ENCODE results near the gene JPT2. TPM values are rescaled to one million over a fixed set of nuclear protein-coding genes. Genes with fewer than 3 reads are reported as not detected.

Gene JPT2
- total and polyA plus RNA-seq, 3 experiments from 2014 or later, result 12.5 to 106 (median 106) TPM

DNA sequence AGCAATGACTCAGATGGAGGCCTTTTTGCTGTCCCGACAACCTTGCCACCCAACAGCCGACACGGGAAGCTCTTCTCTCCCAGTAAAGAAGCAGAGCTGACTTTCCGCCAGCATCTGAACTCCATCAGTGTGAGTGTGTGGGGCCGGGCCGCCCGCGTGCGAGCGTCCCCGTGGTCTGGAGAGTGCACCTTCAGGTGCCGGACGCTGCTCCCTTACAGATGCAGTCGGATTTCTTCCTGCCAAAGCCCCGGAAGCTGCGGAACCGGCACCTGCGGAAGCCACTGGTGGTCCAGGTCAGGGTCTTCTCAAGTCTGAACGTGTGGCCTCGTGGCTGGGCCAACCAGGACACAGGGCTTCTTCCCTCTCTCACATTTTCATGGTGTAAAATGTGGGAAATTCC, 15.5 kb upstream of the JPT2 start:
- H3K9me3 Mint-ChIP-seq, result no peaks in the 10 kb centered on the region
- no peaks in the 10 kb centered on the region for H3K27me3 Mint-ChIP-seq
- H3K4me1 Mint-ChIP-seq, result no peaks in the 10 kb centered on the region
- CTCF ChIA-PET, result no interaction called here
- Histone ChIP-seq H3K27ac (ENCODE audit: low read depth, low read length) (no peak overlapping the region), H3K27me3 (ENCODE audit: insufficient read depth, low read length, poor library complexity, severe bottlenecking) (no peaks in the 10 kb centered on the region), H3K36me3 (ENCODE audit: insufficient read depth, low read length) (peaks cover 34% of the 10 kb centered on the region), H3K9me3 (ENCODE audit: low read length) (no peaks in the 10 kb centered on the region), H3K4me3 (ENCODE audit: low read length) (no peak overlapping the region), H3K4me1 (ENCODE audit: insufficient read depth, low read length) (no peaks in the 10 kb centered on the region)
- no peak for DNase-seq
- H3K27ac Mint-ChIP-seq, result no peak overlapping the region
- no peak overlapping the region for H3K4me3 Mint-ChIP-seq
- peaks cover 0 to 84% (median 18%) of the 10 kb centered on the region in 3 donors for H3K36me3 Mint-ChIP-seq
- POLR2A ChIA-PET, result no interaction called here

DNA sequence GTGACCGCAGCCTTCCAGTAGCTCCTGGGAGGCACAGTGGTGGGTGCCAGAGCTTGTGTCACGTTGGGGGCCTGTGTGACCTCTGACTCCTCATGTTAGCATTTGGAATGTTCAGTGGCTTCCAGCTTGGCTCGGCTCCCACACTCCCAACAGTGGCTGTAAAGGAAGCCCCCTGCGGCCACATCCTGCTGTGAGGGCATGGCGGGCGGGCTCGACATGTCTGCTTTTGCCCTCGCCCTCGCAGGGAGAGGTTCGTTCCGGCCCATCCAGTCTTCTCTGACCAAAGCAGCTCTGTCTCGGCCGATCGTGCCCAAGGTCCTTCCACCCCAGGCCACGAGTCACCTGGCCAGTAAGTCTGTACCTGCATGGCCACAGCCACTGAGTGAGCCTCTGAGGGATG, 12.2 kb upstream of the JPT2 start:
- ChIA-PET CTCF (no interaction called here), POLR2A (no interaction called here)
- Mint-ChIP-seq H3K27me3 (no peaks in the 10 kb centered on the region), H3K9me3 (no peaks in the 10 kb centered on the region), H3K4me3 (peak overlapping the region in 1 of 7 donors; percentile 9), H3K27ac (peak overlapping the region in 1 of 8 donors; percentile 75), H3K36me3 (peaks cover 0 to 90% (median 21%) of the 10 kb centered on the region in 3 donors), H3K4me1 (no peaks in the 10 kb centered on the region)
- Histone ChIP-seq H3K36me3 (ENCODE audit: insufficient read depth, low read length) (peaks cover 47% of the 10 kb centered on the region), H3K9me3 (ENCODE audit: low read length) (no peaks in the 10 kb centered on the region), H3K27me3 (ENCODE audit: insufficient read depth, low read length, poor library complexity, severe bottlenecking) (no peaks in the 10 kb centered on the region), H3K4me1 (ENCODE audit: insufficient read depth, low read length) (no peaks in the 10 kb centered on the region), H3K27ac (ENCODE audit: low read depth, low read length) (no peak overlapping the region), H3K4me3 (ENCODE audit: low read length) (no peak overlapping the region)
- no peak for DNase-seq

DNA sequence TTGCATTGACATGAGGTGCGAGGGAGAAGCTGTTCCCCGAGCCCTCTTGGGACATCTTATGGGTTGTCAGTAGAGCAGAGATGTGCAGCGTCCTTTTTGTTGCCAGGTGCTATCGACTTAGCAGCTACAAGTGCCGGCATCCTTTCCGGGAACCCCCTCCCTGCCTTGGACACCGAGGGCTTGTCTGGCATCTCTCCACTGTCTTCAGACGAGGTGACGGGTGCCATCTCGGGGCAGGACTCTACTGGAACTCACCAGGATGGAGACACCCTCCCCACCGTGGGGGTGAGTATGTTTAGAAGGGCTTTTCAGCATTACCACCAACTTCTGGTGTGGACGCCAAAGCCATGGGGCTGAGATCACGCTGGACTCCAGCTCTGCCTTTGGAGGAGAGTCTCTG, 11.8 kb upstream of the JPT2 start:
- ChIA-PET POLR2A (no interaction called here), CTCF (no interaction called here)
- H3K27me3 ChIP-seq (ENCODE audit: insufficient read depth, low read length, poor library complexity, severe bottlenecking), result no peaks in the 10 kb centered on the region
- H3K4me1 ChIP-seq (ENCODE audit: insufficient read depth, low read length), result no peaks in the 10 kb centered on the region
- Mint-ChIP-seq H3K9me3 (no peaks in the 10 kb centered on the region), H3K4me3 (no peak overlapping the region), H3K27me3 (no peaks in the 10 kb centered on the region), H3K36me3 (peaks cover 0 to 95% (median 22%) of the 10 kb centered on the region in 3 donors), H3K4me1 (no peaks in the 10 kb centered on the region), H3K27ac (no peak overlapping the region)
- no peak for DNase-seq
- H3K9me3 ChIP-seq (ENCODE audit: low read length), result no peaks in the 10 kb centered on the region
- peaks cover 51% of the 10 kb centered on the region for H3K36me3 ChIP-seq (ENCODE audit: insufficient read depth, low read length)
- no peak overlapping the region for H3K4me3 ChIP-seq (ENCODE audit: low read length)
- H3K27ac ChIP-seq (ENCODE audit: low read depth, low read length), result no peak overlapping the region

DNA sequence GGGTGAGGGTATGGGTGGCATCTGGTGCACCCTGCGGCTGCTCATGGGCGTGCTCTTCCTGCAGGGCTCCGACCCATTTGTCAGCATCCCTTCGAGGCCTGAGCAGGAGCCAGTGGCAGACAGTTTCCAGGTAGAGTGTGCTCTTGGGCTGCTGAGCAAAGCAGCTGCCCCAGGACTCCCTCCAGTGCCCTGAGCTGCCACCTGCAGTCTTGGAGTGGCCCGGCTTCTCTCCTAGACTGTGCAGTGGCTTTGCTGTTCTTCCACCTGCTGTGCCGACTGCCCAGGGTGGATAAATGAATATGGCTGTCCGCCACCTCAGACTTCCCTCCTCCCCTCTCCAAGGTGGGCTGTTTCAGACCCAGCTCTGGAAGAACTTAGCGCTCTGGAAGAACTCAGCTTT, 10.8 kb upstream of the JPT2 start:
- Histone ChIP-seq H3K4me3 (ENCODE audit: low read length) (no peak overlapping the region), H3K9me3 (ENCODE audit: low read length) (no peaks in the 10 kb centered on the region), H3K36me3 (ENCODE audit: insufficient read depth, low read length) (peaks cover 55% of the 10 kb centered on the region), H3K4me1 (ENCODE audit: insufficient read depth, low read length) (no peaks in the 10 kb centered on the region), H3K27ac (ENCODE audit: low read depth, low read length) (no peak overlapping the region), H3K27me3 (ENCODE audit: insufficient read depth, low read length, poor library complexity, severe bottlenecking) (no peaks in the 10 kb centered on the region)
- peaks cover 0 to 97% (median 21%) of the 10 kb centered on the region in 3 donors for H3K36me3 Mint-ChIP-seq
- no peaks in the 10 kb centered on the region for H3K27me3 Mint-ChIP-seq
- H3K4me1 Mint-ChIP-seq, result no peaks in the 10 kb centered on the region
- DNase-seq, result no peak
- ChIA-PET CTCF (no interaction called here), POLR2A (no interaction called here)
- H3K4me3 Mint-ChIP-seq, result no peak overlapping the region
- H3K9me3 Mint-ChIP-seq, result no peaks in the 10 kb centered on the region
- H3K27ac Mint-ChIP-seq, result no peak overlapping the region

DNA sequence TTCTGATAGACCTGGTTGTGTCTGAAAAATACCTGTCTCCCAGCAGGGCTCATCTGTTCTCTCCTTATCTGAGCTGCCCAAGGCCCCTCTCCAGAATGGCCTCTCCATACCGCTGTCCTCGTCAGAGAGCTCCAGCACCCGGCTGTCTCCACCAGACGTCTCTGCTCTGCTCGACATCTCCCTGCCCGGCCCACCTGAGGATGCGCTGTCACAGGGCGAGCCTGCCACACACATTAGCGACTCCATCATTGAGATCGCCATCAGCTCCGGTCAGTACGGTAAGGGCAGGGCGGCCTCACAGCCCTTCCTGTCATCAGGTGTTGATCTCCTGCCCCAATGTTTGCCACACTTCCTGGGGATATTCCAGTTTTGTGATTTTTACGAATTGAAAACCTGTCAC, 10.2 kb upstream of the JPT2 start:
- Mint-ChIP-seq H3K4me3 (no peak overlapping the region), H3K36me3 (peaks cover 2 to 97% (median 22%) of the 10 kb centered on the region in 3 donors), H3K27ac (no peak overlapping the region), H3K4me1 (no peaks in the 10 kb centered on the region), H3K27me3 (no peaks in the 10 kb centered on the region), H3K9me3 (no peaks in the 10 kb centered on the region)
- Histone ChIP-seq H3K4me3 (ENCODE audit: low read length) (no peak overlapping the region), H3K36me3 (ENCODE audit: insufficient read depth, low read length) (peaks cover 50% of the 10 kb centered on the region), H3K9me3 (ENCODE audit: low read length) (no peaks in the 10 kb centered on the region), H3K27me3 (ENCODE audit: insufficient read depth, low read length, poor library complexity, severe bottlenecking) (no peaks in the 10 kb centered on the region), H3K4me1 (ENCODE audit: insufficient read depth, low read length) (no peaks in the 10 kb centered on the region), H3K27ac (ENCODE audit: low read depth, low read length) (no peak overlapping the region)
- CTCF ChIA-PET, result no interaction called here
- POLR2A ChIA-PET, result interaction anchor here (0.7 kb wide), 1 partner anchor 372 kb away, joined by 3 read pairs; no protein-coding TSS in a partner anchor
- no peak for DNase-seq

DNA sequence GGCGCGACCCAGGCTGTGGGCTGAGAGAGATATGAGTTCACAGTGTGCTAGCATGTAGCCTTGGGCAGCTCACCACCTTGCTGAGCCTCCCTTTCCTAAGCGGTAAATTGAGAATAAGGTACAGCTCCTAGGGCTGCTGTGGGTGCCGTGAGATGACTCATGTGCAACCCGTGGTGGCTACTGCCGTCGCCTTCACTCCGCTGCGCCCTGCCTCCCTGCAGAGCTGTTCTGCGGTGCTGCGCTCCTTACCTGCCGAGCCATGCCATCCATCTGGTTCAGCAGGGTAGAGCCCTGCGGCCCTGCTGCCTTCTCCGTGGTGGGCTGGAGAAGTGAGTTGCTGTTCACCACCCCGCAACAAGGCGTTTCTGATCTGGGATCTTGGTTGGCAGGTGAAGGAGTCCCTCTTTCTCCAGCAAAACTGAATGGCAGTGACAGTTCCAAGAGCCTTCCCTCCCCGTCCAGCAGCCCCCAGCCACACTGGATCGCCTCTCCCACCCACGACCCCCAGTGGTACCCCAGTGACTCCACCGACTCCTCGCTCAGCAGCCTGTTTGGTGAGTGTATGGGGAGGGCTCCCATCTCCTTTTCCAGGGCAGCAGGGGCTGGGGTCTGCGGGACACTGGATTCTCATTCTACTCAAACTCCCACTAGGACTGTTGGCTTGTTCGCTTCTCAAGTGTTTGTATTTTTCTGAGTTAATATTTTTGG, 9.3 kb upstream of the JPT2 start:
- Histone ChIP-seq H3K27ac (ENCODE audit: low read depth, low read length) (no peak overlapping the region), H3K36me3 (ENCODE audit: insufficient read depth, low read length) (peaks cover 44% of the 10 kb centered on the region), H3K27me3 (ENCODE audit: insufficient read depth, low read length, poor library complexity, severe bottlenecking) (no peaks in the 10 kb centered on the region), H3K9me3 (ENCODE audit: low read length) (no peaks in the 10 kb centered on the region), H3K4me3 (ENCODE audit: low read length) (no peak overlapping the region), H3K4me1 (ENCODE audit: insufficient read depth, low read length) (no peaks in the 10 kb centered on the region)
- ChIA-PET CTCF (no interaction called here), POLR2A (interaction anchor here (0.7 kb wide), 1 partner anchor 373 kb away, joined by 3 read pairs; no protein-coding TSS in a partner anchor)
- H3K4me3 Mint-ChIP-seq, result no peak overlapping the region
- H3K9me3 Mint-ChIP-seq, result no peaks in the 10 kb centered on the region
- peaks cover 5 to 97% (median 25%) of the 10 kb centered on the region in 3 donors for H3K36me3 Mint-ChIP-seq
- DNase-seq, result no peak
- H3K27ac Mint-ChIP-seq, result no peak overlapping the region
- H3K27me3 Mint-ChIP-seq, result no peaks in the 10 kb centered on the region
- H3K4me1 Mint-ChIP-seq, result no peaks in the 10 kb centered on the region

DNA sequence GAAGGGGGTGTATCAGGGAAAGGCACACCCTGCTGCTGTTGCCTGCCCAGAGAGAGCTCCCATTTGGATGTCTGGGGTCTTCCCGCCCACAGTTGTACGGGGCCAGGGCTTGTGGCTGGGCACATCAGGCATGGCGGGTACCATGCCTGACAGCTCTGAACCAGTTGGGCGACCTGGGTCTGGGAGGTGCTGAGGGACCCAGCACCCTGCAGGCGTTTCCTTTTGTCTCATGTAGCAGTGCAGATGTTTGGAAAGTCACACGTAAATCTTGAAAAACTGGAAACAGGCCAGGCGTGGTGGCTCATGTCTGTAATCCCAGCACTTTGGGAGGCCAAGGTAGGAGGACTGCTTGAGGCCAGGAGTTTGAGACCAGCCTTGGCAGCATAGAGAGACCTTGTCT, 8.4 kb upstream of the JPT2 start:
- Histone ChIP-seq H3K4me3 (ENCODE audit: low read length) (no peak overlapping the region), H3K4me1 (ENCODE audit: insufficient read depth, low read length) (no peaks in the 10 kb centered on the region), H3K27ac (ENCODE audit: low read depth, low read length) (no peak overlapping the region), H3K27me3 (ENCODE audit: insufficient read depth, low read length, poor library complexity, severe bottlenecking) (no peaks in the 10 kb centered on the region), H3K36me3 (ENCODE audit: insufficient read depth, low read length) (peaks cover 42% of the 10 kb centered on the region), H3K9me3 (ENCODE audit: low read length) (no peaks in the 10 kb centered on the region)
- no peak overlapping the region for H3K27ac Mint-ChIP-seq
- no peaks in the 10 kb centered on the region for H3K4me1 Mint-ChIP-seq
- no peak for DNase-seq
- H3K36me3 Mint-ChIP-seq, result peaks cover 5 to 99% (median 23%) of the 10 kb centered on the region in 3 donors
- H3K27me3 Mint-ChIP-seq, result no peaks in the 10 kb centered on the region
- ChIA-PET CTCF (interaction anchor here (1.1 kb wide), 1 partner anchor 54 kb away, joined by 3 read pairs; no protein-coding TSS in a partner anchor), POLR2A (no interaction called here)
- no peak overlapping the region for H3K4me3 Mint-ChIP-seq
- H3K9me3 Mint-ChIP-seq, result no peaks in the 10 kb centered on the region

DNA sequence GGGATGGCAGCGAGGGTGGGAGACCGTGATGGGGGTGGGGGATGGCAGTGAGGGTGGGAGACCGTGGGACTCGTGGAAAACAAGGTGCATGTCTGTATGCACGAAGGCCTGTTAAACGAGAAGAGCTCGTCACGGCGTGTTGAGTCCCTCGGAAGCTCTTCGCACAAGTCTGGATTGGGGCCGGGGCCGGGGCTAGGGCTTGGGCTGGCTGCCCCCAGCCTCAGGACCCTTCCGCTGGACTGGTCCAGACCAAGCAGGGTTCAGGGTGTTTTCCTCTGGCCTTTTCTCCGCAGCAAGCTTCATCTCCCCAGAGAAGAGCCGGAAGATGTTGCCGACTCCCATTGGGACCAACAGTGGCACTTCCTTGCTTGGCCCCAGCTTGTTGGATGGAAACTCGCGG, 7.7 kb upstream of the JPT2 start:
- H3K4me1 Mint-ChIP-seq, result no peaks in the 10 kb centered on the region
- H3K36me3 ChIP-seq (ENCODE audit: insufficient read depth, low read length), result peaks cover 42% of the 10 kb centered on the region
- POLR2A ChIA-PET, result no interaction called here
- no peaks in the 10 kb centered on the region for H3K4me1 ChIP-seq (ENCODE audit: insufficient read depth, low read length)
- H3K9me3 Mint-ChIP-seq, result no peaks in the 10 kb centered on the region
- no peak for DNase-seq
- peaks cover 5 to 99% (median 19%) of the 10 kb centered on the region in 3 donors for H3K36me3 Mint-ChIP-seq
- no peaks in the 10 kb centered on the region for H3K27me3 Mint-ChIP-seq
- H3K4me3 Mint-ChIP-seq, result no peak overlapping the region
- no peak overlapping the region for H3K27ac ChIP-seq (ENCODE audit: low read depth, low read length)
- CTCF ChIA-PET, result interaction anchor here (1.1 to 1.3 kb wide), 2 partner anchors 35 to 53 kb away, joined by 3 read pairs; partner anchors contain the start of gene MAPK8IP3
- H3K4me3 ChIP-seq (ENCODE audit: low read length), result no peak overlapping the region
- no peaks in the 10 kb centered on the region for H3K27me3 ChIP-seq (ENCODE audit: insufficient read depth, low read length, poor library complexity, severe bottlenecking)
- no peaks in the 10 kb centered on the region for H3K9me3 ChIP-seq (ENCODE audit: low read length)
- no peak overlapping the region for H3K27ac Mint-ChIP-seq
